ENCODE measurements around the gene FUS.

GRCh38 chr16:31188450-31189411 is 8.8 kb downstream of the FUS start:
- TF ChIP-seq HMG20A (CRISPR knock-in tag; conservative IDR thresholded peaks at IDR 0.05) (no peak), ILF3 (IDR thresholded peaks at IDR 0.05; ENCODE audit: borderline replicate concordance) (0 out of 2 replicates have a peak, but pooled peaks have one; percentile 6)
